GM23338 (cell line): ENCODE results near the gene THRB. TPM values are rescaled to one million over a fixed set of nuclear protein-coding genes. Genes with fewer than 3 reads are reported as not detected.

Experiments used
- ATAC-seq: fragments of 200-7000 bp; cut with Tn5 transposase; 3 replicates; pipeline ENCODE4 v1.9.1; 2020
- DNase-seq: peaks from one replicate; pipeline ENCODE4 v3.0.0-alpha.2; 2015; ENCODE audit warnings: low spot score
- H2AFZ ChIP-seq: fragments of 200-600 bp; sonication (generic); 2 replicates; pipeline ENCODE4 v1.8.0; 2016; ENCODE audit warnings: antibody characterized with exemption, mild to moderate bottlenecking, moderate library complexity
- H3F3A ChIP-seq: fragments of 200-600 bp; sonication (generic); replicated peaks from 2 replicates; pipeline ENCODE4 v1.8.0; 2017; ENCODE audit warnings: antibody characterized with exemption, mixed run types, low read depth
- H3K27ac ChIP-seq: fragments of 200-600 bp; sonication (generic); 2 replicates; pipeline ENCODE4 v1.6.1; 2016; ENCODE audit warnings: low read depth
- H3K27me3 ChIP-seq: fragments of 200-600 bp; sonication (generic); 2 replicates; pipeline ENCODE4 v1.8.0; 2016; ENCODE audit warnings: mild to moderate bottlenecking, mixed run types, moderate library complexity; ENCODE audit not compliant: insufficient read depth
- H3K36me3 ChIP-seq: fragments of 200-600 bp; sonication (generic); 2 replicates; pipeline ENCODE4 v1.8.0; 2016; ENCODE audit warnings: mild to moderate bottlenecking; ENCODE audit not compliant: insufficient read depth
- H3K4me1 ChIP-seq: fragments of 200-600 bp; sonication (generic); 2 replicates; pipeline ENCODE4 v1.8.0; 2016; ENCODE audit warnings: mild to moderate bottlenecking, moderate library complexity; ENCODE audit not compliant: insufficient read depth
- H3K4me2 ChIP-seq: fragments of 200-600 bp; sonication (generic); 2 replicates; pipeline ENCODE4 v1.7.1; 2017; ENCODE audit warnings: mixed run types
- H3K4me3 ChIP-seq: fragments of 200-600 bp; sonication (generic); 2 replicates; pipeline ENCODE4 v1.6.1; 2016; ENCODE audit warnings: mixed run types
- H3K79me2 ChIP-seq: fragments of 200-600 bp; sonication (generic); replicated peaks from 2 replicates; pipeline ENCODE4 v1.8.0; 2017; ENCODE audit warnings: mild to moderate bottlenecking; ENCODE audit not compliant: insufficient read depth
- H3K9me2 ChIP-seq: fragments of 200-600 bp; sonication (generic); 2 replicates; pipeline ENCODE4 v1.8.0; 2017; ENCODE audit not compliant: insufficient read depth
- H4K20me1 ChIP-seq: fragments of 200-600 bp; sonication (generic); replicated peaks from 2 replicates; pipeline ENCODE4 v1.8.0; 2017; ENCODE audit warnings: mild to moderate bottlenecking; ENCODE audit not compliant: insufficient read depth
- H3K27ac Mint-ChIP-seq: 2 replicates; pipeline ENCODE4 v1.8.0; 2020; ENCODE audit warnings: inconsistent platforms, mild to moderate bottlenecking, moderate library complexity, mixed read lengths
- H3K27me3 Mint-ChIP-seq: 3 replicates; pipeline ENCODE4 v1.8.0; 2022; ENCODE audit warnings: low read depth, mild to moderate bottlenecking, moderate library complexity, mixed read lengths, inconsistent platforms; ENCODE audit not compliant: insufficient read depth, poor library complexity
- H3K36me3 Mint-ChIP-seq: 3 replicates; pipeline ENCODE4 v1.8.0; 2021; ENCODE audit warnings: low read depth, mild to moderate bottlenecking, inconsistent platforms, moderate library complexity, mixed read lengths
- H3K4me1 Mint-ChIP-seq: 3 replicates; pipeline ENCODE4 v1.8.0; 2020; ENCODE audit warnings: mild to moderate bottlenecking, inconsistent platforms, mixed read lengths
- H3K4me3 Mint-ChIP-seq: 3 replicates; pipeline ENCODE4 v1.8.0; 2021; ENCODE audit warnings: moderate library complexity, mild to moderate bottlenecking, inconsistent platforms, mixed read lengths
- H3K9me3 Mint-ChIP-seq: 3 replicates; pipeline ENCODE4 v1.8.0; 2020; ENCODE audit warnings: moderate library complexity, mild to moderate bottlenecking, inconsistent platforms, mixed read lengths
- JUNB ChIP-seq: IDR thresholded peaks from one replicate; pipeline ENCODE4 v1.6.1; 2016; ENCODE audit warnings: antibody characterized with exemption; ENCODE audit not compliant: unreplicated experiment
- STAT1 ChIP-seq: IDR thresholded peaks from one replicate; pipeline ENCODE4 v1.6.1; 2016; ENCODE audit warnings: antibody characterized with exemption; ENCODE audit not compliant: unreplicated experiment
- ZNF114 ChIP-seq: fragments of 250-450 bp; sonication (Bioruptor Pico); IDR thresholded peaks from 2 replicates; pipeline ENCODE4 v1.5.0; 2020; ENCODE audit warnings: mild to moderate bottlenecking, moderate library complexity
- ZNF331 ChIP-seq: fragments of 250-450 bp; sonication (Bioruptor Pico); IDR thresholded peaks from 2 replicates; pipeline ENCODE4 v1.5.0; 2020; ENCODE audit warnings: low read depth, mild to moderate bottlenecking, moderate library complexity
- polyA plus RNA-seq: library from polyadenylated mRNA; unstranded; fragments of >200 nt; fragmentation: Nextera tagmentation; extraction: Ambion mirVana; gene quantifications from 2 replicates; pipeline ENCODE4 v1.2.1, GENCODE V29; 2016
- total RNA-seq: library from RNA; depleted of rRNA; stranded (reverse); fragments of >200 nt; shearing (Covaris generic); gene quantifications from 2 replicates; pipeline ENCODE4 v1.2.3, GENCODE V29; 2014
- TF ChIP-seq, protein P1 (sequence below): fragments of 250-450 bp; sonication (Bioruptor Pico); IDR thresholded peaks from 2 replicates; pipeline ENCODE4 v1.5.0; 2020; ENCODE audit warnings: mild to moderate bottlenecking, moderate library complexity
- TF ChIP-seq, protein P2 (sequence below), 2 experiments: fragments of 200-600 bp in 1 of 2; sonication (generic) in 1 of 2; conservative IDR thresholded peaks; 2 replicates each; pipeline versions ENCODE4 v1.5.1 to v1.6.1; 2016 to 2017; ENCODE audit warnings: antibody characterized with exemption in 2 of 2, low read depth in 2 of 2, mild to moderate bottlenecking in 2 of 2, moderate library complexity in 1 of 2

Gene THRB
- total and polyA plus RNA-seq, 2 experiments from 2014 or later: 1.7 to 3.2 TPM

DNA sequence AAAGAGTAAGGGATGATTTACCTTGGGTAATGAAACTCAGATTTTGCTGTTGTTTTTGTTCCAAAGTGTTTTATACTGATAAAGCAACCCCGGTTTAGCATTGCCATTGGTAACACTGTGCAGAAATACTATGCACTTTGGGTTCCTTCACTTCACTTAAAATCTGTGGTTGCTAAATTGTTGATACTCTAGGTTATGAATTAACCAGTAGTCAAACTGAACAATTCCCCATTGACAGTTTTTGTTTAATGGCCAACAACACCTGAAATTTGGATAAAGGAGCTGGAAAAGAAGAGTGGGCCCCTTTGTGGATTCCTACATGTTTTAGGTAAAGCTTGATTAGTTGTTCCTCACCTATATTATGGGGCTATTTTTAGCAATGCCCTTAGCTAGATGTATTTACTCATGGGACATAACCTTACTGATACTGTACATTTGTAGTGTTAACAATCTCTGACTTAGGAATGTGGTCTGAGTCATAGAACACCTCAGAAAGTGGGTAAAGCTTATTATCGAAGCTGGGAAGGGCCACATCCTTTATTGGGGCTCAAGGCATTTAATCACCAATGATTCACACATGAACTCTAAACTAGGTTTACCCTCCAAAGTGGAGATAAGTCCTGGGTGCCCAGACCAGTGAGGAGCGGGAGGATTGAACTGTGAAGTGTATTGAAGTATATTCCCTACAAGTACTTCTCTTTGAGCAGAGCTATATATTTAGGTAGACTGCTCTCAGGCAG is 29.5 kb upstream of the THRB start (continued):
- TF ChIP-seq, protein P1, sequence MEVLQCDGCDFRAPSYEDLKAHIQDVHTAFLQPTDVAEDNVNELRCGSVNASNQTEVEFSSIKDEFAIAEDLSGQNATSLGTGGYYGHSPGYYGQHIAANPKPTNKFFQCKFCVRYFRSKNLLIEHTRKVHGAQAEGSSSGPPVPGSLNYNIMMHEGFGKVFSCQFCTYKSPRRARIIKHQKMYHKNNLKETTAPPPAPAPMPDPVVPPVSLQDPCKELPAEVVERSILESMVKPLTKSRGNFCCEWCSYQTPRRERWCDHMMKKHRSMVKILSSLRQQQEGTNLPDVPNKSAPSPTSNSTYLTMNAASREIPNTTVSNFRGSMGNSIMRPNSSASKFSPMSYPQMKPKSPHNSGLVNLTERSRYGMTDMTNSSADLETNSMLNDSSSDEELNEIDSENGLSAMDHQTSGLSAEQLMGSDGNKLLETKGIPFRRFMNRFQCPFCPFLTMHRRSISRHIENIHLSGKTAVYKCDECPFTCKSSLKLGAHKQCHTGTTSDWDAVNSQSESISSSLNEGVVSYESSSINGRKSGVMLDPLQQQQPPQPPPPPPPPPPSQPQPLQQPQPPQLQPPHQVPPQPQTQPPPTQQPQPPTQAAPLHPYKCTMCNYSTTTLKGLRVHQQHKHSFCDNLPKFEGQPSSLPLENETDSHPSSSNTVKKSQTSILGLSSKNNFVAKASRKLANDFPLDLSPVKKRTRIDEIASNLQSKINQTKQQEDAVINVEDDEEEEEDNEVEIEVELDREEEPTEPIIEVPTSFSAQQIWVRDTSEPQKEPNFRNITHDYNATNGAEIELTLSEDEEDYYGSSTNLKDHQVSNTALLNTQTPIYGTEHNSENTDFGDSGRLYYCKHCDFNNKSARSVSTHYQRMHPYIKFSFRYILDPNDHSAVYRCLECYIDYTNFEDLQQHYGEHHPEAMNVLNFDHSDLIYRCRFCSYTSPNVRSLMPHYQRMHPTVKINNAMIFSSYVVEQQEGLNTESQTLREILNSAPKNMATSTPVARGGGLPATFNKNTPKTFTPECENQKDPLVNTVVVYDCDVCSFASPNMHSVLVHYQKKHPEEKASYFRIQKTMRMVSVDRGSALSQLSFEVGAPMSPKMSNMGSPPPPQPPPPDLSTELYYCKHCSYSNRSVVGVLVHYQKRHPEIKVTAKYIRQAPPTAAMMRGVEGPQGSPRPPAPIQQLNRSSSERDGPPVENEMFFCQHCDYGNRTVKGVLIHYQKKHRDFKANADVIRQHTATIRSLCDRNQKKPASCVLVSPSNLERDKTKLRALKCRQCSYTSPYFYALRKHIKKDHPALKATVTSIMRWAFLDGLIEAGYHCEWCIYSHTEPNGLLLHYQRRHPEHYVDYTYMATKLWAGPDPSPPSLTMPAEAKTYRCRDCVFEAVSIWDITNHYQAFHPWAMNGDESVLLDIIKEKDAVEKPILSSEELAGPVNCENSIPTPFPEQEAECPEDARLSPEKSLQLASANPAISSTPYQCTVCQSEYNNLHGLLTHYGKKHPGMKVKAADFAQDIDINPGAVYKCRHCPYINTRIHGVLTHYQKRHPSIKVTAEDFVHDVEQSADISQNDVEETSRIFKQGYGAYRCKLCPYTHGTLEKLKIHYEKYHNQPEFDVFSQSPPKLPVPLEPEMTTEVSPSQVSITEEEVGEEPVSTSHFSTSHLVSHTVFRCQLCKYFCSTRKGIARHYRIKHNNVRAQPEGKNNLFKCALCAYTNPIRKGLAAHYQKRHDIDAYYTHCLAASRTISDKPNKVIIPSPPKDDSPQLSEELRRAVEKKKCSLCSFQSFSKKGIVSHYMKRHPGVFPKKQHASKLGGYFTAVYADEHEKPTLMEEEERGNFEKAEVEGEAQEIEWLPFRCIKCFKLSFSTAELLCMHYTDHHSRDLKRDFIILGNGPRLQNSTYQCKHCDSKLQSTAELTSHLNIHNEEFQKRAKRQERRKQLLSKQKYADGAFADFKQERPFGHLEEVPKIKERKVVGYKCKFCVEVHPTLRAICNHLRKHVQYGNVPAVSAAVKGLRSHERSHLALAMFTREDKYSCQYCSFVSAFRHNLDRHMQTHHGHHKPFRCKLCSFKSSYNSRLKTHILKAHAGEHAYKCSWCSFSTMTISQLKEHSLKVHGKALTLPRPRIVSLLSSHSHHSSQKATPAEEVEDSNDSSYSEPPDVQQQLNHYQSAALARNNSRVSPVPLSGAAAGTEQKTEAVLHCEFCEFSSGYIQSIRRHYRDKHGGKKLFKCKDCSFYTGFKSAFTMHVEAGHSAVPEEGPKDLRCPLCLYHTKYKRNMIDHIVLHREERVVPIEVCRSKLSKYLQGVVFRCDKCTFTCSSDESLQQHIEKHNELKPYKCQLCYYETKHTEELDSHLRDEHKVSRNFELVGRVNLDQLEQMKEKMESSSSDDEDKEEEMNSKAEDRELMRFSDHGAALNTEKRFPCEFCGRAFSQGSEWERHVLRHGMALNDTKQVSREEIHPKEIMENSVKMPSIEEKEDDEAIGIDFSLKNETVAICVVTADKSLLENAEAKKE (CRISPR knock-in tag): no peak
- no peak for TF ChIP-seq ZNF331 (CRISPR knock-in tag)

DNA sequence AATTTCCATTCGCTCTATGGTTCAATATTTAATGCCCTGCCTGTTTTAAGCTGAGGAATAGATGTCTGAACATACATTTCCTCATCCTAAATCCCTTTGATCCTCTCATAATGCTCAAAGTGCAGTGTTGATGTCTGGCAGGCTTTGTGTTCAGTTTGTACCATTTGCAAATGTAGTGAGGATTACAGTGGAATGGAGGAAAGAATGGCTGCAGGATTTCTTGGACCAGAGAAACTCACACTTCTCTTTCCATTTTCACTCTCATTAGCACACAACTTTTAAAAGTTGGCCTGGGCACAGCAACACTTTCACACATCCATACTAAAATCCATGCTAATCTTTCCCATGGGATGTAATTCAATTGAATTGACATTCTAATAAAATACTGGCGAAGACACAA is 28.6 kb upstream of the THRB start:
- Mint-ChIP-seq H3K4me1 (peaks cover 36% of the 10 kb centered on the region), H3K36me3 (no peaks in the 10 kb centered on the region; the same call in 2 of the 3 replicates), H3K27ac (no peak overlapping the region), H3K9me3 (no peaks in the 10 kb centered on the region), H3K27me3 (peaks cover 41% of the 10 kb centered on the region), H3K4me3 (no peak overlapping the region)
- Histone ChIP-seq H3F3A (no peaks in the 10 kb centered on the region), H3K4me1 (peaks cover 31% of the 10 kb centered on the region), H3K79me2 (no peaks in the 10 kb centered on the region), H3K9me2 (no peaks in the 10 kb centered on the region), H3K36me3 (no peaks in the 10 kb centered on the region), H3K4me2 (no peak overlapping the region), H2AFZ (no peak overlapping the region), H3K4me3 (no peak overlapping the region), H3K27me3 (peaks cover 67% of the 10 kb centered on the region), H4K20me1 (peaks cover 6% of the 10 kb centered on the region; the same call in 1 of the 2 replicates), H3K27ac (no peak overlapping the region)
- DNase-seq: no peak
- no peak for ATAC-seq
- TF ChIP-seq JUNB (no peak), ZNF331 (CRISPR knock-in tag) (no peak), ZNF114 (no peak), STAT1 (no peak)
- TF ChIP-seq, protein P1 (CRISPR knock-in tag): no peak
- TF ChIP-seq, protein P2, sequence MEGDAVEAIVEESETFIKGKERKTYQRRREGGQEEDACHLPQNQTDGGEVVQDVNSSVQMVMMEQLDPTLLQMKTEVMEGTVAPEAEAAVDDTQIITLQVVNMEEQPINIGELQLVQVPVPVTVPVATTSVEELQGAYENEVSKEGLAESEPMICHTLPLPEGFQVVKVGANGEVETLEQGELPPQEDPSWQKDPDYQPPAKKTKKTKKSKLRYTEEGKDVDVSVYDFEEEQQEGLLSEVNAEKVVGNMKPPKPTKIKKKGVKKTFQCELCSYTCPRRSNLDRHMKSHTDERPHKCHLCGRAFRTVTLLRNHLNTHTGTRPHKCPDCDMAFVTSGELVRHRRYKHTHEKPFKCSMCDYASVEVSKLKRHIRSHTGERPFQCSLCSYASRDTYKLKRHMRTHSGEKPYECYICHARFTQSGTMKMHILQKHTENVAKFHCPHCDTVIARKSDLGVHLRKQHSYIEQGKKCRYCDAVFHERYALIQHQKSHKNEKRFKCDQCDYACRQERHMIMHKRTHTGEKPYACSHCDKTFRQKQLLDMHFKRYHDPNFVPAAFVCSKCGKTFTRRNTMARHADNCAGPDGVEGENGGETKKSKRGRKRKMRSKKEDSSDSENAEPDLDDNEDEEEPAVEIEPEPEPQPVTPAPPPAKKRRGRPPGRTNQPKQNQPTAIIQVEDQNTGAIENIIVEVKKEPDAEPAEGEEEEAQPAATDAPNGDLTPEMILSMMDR (conservative IDR thresholded peaks at IDR 0.05; ENCODE audit: low read depth in 2 of 2): no peak
